ENCODE data around the gene PPP1R37.

DNA sequence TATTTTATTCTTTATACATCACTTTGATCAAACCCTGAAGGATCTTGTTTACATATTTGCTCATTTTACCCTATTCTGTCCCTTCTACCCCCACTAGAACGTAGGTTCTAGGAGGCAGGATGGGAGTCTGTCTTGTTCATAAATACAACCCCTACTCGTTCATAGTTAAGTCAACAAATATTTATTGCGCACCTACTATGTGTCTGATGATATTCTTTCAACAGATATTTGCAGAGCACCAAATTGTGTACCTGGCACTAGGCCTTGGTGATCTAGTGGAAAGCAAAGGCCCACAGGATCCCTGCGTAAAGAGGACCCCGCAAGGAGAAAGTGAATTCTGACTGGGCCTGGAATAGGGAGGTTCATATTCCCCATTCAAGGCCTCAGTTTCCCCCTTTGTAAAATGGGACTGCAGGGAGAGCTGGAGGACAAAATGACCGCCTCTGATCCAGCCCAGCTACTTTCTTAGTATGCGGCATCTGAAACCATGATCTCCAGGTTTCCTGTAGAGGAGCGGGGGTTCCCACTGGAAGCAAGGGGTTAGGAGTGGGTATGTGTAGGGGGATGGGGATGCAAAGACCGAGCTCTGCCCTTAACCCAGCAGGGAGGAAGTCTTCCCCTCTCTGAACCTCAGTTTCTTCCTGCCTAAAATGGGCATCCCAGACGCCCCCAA is 14.5 kb upstream of the PPP1R37 start:
- no peak for TF ChIP-seq EZH2 (IDR thresholded peaks at IDR 0.05; ENCODE audit: low read length, unreplicated experiment)
- TF ChIP-seq, protein P1, sequence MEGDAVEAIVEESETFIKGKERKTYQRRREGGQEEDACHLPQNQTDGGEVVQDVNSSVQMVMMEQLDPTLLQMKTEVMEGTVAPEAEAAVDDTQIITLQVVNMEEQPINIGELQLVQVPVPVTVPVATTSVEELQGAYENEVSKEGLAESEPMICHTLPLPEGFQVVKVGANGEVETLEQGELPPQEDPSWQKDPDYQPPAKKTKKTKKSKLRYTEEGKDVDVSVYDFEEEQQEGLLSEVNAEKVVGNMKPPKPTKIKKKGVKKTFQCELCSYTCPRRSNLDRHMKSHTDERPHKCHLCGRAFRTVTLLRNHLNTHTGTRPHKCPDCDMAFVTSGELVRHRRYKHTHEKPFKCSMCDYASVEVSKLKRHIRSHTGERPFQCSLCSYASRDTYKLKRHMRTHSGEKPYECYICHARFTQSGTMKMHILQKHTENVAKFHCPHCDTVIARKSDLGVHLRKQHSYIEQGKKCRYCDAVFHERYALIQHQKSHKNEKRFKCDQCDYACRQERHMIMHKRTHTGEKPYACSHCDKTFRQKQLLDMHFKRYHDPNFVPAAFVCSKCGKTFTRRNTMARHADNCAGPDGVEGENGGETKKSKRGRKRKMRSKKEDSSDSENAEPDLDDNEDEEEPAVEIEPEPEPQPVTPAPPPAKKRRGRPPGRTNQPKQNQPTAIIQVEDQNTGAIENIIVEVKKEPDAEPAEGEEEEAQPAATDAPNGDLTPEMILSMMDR (conservative IDR thresholded peaks at IDR 0.05; ENCODE audit: low read depth, low read length) = no peak
- TF ChIP-seq EZH2phosphoT487 (IDR thresholded peaks at IDR 0.05; ENCODE audit: borderline replicate concordance, low read length) = no peak

All from PC-3 (cell line).